HG03066 (cell line): ENCODE measurements around the gene TLK2.

Experiments
- ATAC-seq: cut with Tn5 transposase; IDR thresholded peaks from one replicate; pipeline ENCODE4 v1.9.1; 2021; ENCODE audit warnings: low read depth; ENCODE audit not compliant: unreplicated experiment

TLK2 gene

GRCh38 chr17:62625184-62625869 lies 146.7 kb downstream of the TLK2 start:
- ATAC-seq = no peak

- ATAC-seq = no peak
Observed at GRCh38 chr17:62625870-62626200, 147.2 kb downstream of the TLK2 start.

GRCh38 chr17:62626719-62627218 lies 148.1 kb downstream of the TLK2 start:
- no peak for ATAC-seq

- no peak for ATAC-seq
Observed at GRCh38 chr17:62627219-62627903, 148.7 kb downstream of the TLK2 start, which contains the start of gene MRC2. TSS of gene MRC2 (plus strand) at chr17:62627670. CDS start at chr17:62627803, 133 bp downstream.

- no peak for ATAC-seq
Observed at GRCh38 chr17:62627904-62628633, 149.4 kb downstream of the TLK2 start.

GRCh38 chr17:62628831-62629555 lies 150.4 kb downstream of the TLK2 start:
- ATAC-seq = no peak

GRCh38 chr17:62629556-62630364 lies 151.1 kb downstream of the TLK2 start:
- no peak for ATAC-seq

- no peak for ATAC-seq
Observed at GRCh38 chr17:62630365-62631085, 151.9 kb downstream of the TLK2 start.

GRCh38 chr17:62631086-62631935 lies 152.7 kb downstream of the TLK2 start:
- ATAC-seq = no peak

GRCh38 chr17:62631936-62632924 lies 153.6 kb downstream of the TLK2 start:
- no peak for ATAC-seq

GRCh38 chr17:62637809-62638208 lies 159.2 kb downstream of the TLK2 start:
- ATAC-seq = no peak

- ATAC-seq = no peak
Observed at GRCh38 chr17:62641153-62641552, 162.5 kb downstream of the TLK2 start.

- no peak for ATAC-seq
Observed at GRCh38 chr17:62641951-62642350, 163.3 kb downstream of the TLK2 start.

- ATAC-seq = no peak
Observed at GRCh38 chr17:62643496-62643895, 164.9 kb downstream of the TLK2 start.

- no peak for ATAC-seq
Observed at GRCh38 chr17:62644487-62645173, 166.0 kb downstream of the TLK2 start.

GRCh38 chr17:62648251-62648955 lies 169.8 kb downstream of the TLK2 start:
- no peak for ATAC-seq
